H1 (cell line): ENCODE measurements around the gene BLOC1S1. TPM values are rescaled to one million over a fixed set of nuclear protein-coding genes. Genes with fewer than 3 reads are reported as not detected.

Source experiments
- CTCF ChIA-PET: fragments of 300-600 bp; sonication (Branson Sonifier 250); formaldehyde crosslinking; loops from one replicate; lab custom pipeline; 2021; ENCODE audit not compliant: partially characterized antibody; lab: Charles Lee
- POLR2A ChIA-PET: fragments of 300-600 bp; sonication (Branson Sonifier 250); formaldehyde crosslinking; loops from one replicate; lab custom pipeline; 2021; ENCODE audit warnings: inconsistent platforms; ENCODE audit not compliant: partially characterized antibody; lab: Charles Lee
- DNase-seq, 2 experiments: peaks; one replicate each; pipeline versions ENCODE4 v3.0.0 to v3.0.0-alpha.2; 2010 to 2022; ENCODE audit warnings: low spot score in 2 of 2, low read depth in 1 of 2, mixed read lengths in 1 of 2
- FAIRE-seq: peaks from 2 replicates; lab custom pipeline; 2011; peaks lifted over from hg19 to GRCh38; lab: Jason Lieb, UNC
- H2AFZ ChIP-seq: 2 replicates; pipeline ENCODE4 v1.8.1; 2012; ENCODE audit warnings: low read length, inconsistent platforms
- H2AK5ac ChIP-seq: 2 replicates; pipeline ENCODE4 v1.6.1; 2013; ENCODE audit warnings: low read depth, low read length
- H2BK120ac ChIP-seq: replicated peaks from 2 replicates; pipeline ENCODE3; 2013; ENCODE audit warnings: low read depth, low read length, inconsistent platforms
- H2BK12ac ChIP-seq: 2 replicates; pipeline ENCODE4 v1.6.1; 2013; ENCODE audit warnings: low read depth, low read length
- H2BK15ac ChIP-seq: 2 replicates; pipeline ENCODE4 v1.6.1; 2013; ENCODE audit warnings: low read length
- H2BK20ac ChIP-seq: 2 replicates; pipeline ENCODE4 v1.6.1; 2013; ENCODE audit warnings: low read length
- H2BK5ac ChIP-seq: 2 replicates; pipeline ENCODE4 v1.6.1; 2013; ENCODE audit warnings: low read depth, low read length
- H3K14ac ChIP-seq: 2 replicates; pipeline ENCODE4 v1.6.1; 2013; ENCODE audit warnings: inconsistent platforms; ENCODE audit not compliant: insufficient read length
- H3K18ac ChIP-seq: 2 replicates; pipeline ENCODE4 v1.6.1; 2013; ENCODE audit warnings: low read length; ENCODE audit errors: extremely low read depth
- H3K23ac ChIP-seq: 2 replicates; pipeline ENCODE4 v1.6.1; 2013; ENCODE audit warnings: inconsistent platforms; ENCODE audit not compliant: insufficient read length
- H3K23me2 ChIP-seq: 2 replicates; pipeline ENCODE4 v1.6.1; 2013; ENCODE audit warnings: low read depth, low read length
- H3K27ac ChIP-seq: 2 replicates; pipeline ENCODE4 v1.6.1; 2011; ENCODE audit warnings: low read depth, low read length, inconsistent platforms
- H3K27me3 ChIP-seq, 4 experiments: replicated peaks in 1 of 4; 1 replicate in 1 of 4; 2 replicates in 3 of 4; pipeline versions ENCODE4 v1.6.1 to v1.8.1; 2011 to 2013; ENCODE audit warnings: low read length in 3 of 4, mild to moderate bottlenecking in 3 of 4, inconsistent platforms in 2 of 4, mixed read lengths in 2 of 4, moderate library complexity in 1 of 4; ENCODE audit not compliant: control insufficient read depth in 3 of 4, insufficient read depth in 3 of 4; ENCODE audit errors: extremely low read depth in 1 of 4
- H3K36me3 ChIP-seq, 4 experiments: 2 replicates each; pipeline versions ENCODE4 v1.6.1 to v1.8.1; 2011 to 2013; ENCODE audit warnings: mild to moderate bottlenecking in 4 of 4, low read length in 3 of 4, moderate library complexity in 2 of 4, control low read depth in 1 of 4, inconsistent platforms in 1 of 4; ENCODE audit not compliant: insufficient read depth in 4 of 4, control insufficient read depth in 2 of 4
- H3K4ac ChIP-seq: replicated peaks from 2 replicates; pipeline ENCODE3; 2013; ENCODE audit warnings: low read length, low read depth, mixed read lengths, inconsistent platforms; ENCODE audit not compliant: insufficient read length
- H3K4me1 ChIP-seq, 4 experiments: replicated peaks in 1 of 4; 1 replicate in 1 of 4; 2 replicates in 3 of 4; pipeline versions ENCODE4 v1.6.1 to v1.8.1; 2011 to 2013; ENCODE audit warnings: low read length in 3 of 4, inconsistent platforms in 2 of 4, mixed read lengths in 1 of 4; ENCODE audit not compliant: insufficient read depth in 4 of 4, control insufficient read depth in 3 of 4
- H3K4me2 ChIP-seq, 2 experiments: 2 replicates each; pipeline versions ENCODE4 v1.6.1 to v1.8.1; 2011 to 2013; ENCODE audit warnings: low read depth in 2 of 2, low read length in 2 of 2, control low read depth in 1 of 2, inconsistent platforms in 1 of 2, mild to moderate bottlenecking in 1 of 2; ENCODE audit not compliant: insufficient read depth in 1 of 2
- H3K4me3 ChIP-seq, 4 experiments: fragments of 200-600, 300-600 bp in 1 of 4; sonication (generic), shearing (Covaris generic), sonication (Bioruptor Twin) in 1 of 4; 2 replicates each; pipeline versions ENCODE4 v1.5.1 to v1.8.1; 2011 to 2016; ENCODE audit warnings: low read length in 4 of 4, low read depth in 3 of 4, control low read depth in 2 of 4, inconsistent platforms in 2 of 4, mild to moderate bottlenecking in 2 of 4, mixed read lengths in 1 of 4, moderate library complexity in 1 of 4; ENCODE audit not compliant: insufficient read depth in 2 of 4; ENCODE audit errors: extremely low read depth in 1 of 4
- H3K56ac ChIP-seq: replicated peaks from 2 replicates; pipeline ENCODE3; 2013; ENCODE audit warnings: low read depth, mild to moderate bottlenecking, mixed read lengths, low read length, inconsistent platforms; ENCODE audit not compliant: insufficient read length
- H3K79me1 ChIP-seq: 2 replicates; pipeline ENCODE4 v1.6.1; 2013; ENCODE audit warnings: low read depth, low read length, control low read depth
- H3K79me2 ChIP-seq, 2 experiments: 2 replicates each; pipeline versions ENCODE4 v1.6.1 to v1.8.1; 2012 to 2013; ENCODE audit warnings: low read length in 2 of 2, mild to moderate bottlenecking in 2 of 2, inconsistent platforms in 1 of 2; ENCODE audit not compliant: insufficient read depth in 2 of 2, control insufficient read depth in 1 of 2
- H3K9ac ChIP-seq, 4 experiments: replicated peaks in 1 of 4; 1 replicate in 1 of 4; 2 replicates in 3 of 4; pipeline versions ENCODE4 v1.6.1 to v1.8.1; 2011 to 2013; ENCODE audit warnings: low read depth in 3 of 4, low read length in 3 of 4, control low read depth in 2 of 4, mild to moderate bottlenecking in 2 of 4, moderate library complexity in 2 of 4, inconsistent platforms in 1 of 4; ENCODE audit errors: extremely low read depth in 1 of 4
- H3K9me3 ChIP-seq, 2 experiments: 2 replicates each; pipeline versions ENCODE4 v1.6.1 to v1.8.1; 2012 to 2013; ENCODE audit warnings: mild to moderate bottlenecking in 2 of 2, moderate library complexity in 2 of 2, control low read depth in 1 of 2, inconsistent platforms in 1 of 2, low read depth in 1 of 2, low read length in 1 of 2, mixed read lengths in 1 of 2; ENCODE audit not compliant: insufficient read depth in 2 of 2
- H4K20me1 ChIP-seq, 2 experiments: replicated peaks in 1 of 2; 2 replicates each; pipeline versions ENCODE3 to v1.8.1; 2011 to 2013; ENCODE audit warnings: inconsistent platforms in 2 of 2, low read length in 2 of 2, mild to moderate bottlenecking in 1 of 2; ENCODE audit not compliant: insufficient read depth in 2 of 2, control insufficient read depth in 1 of 2
- H4K5ac ChIP-seq: 2 replicates; pipeline ENCODE4 v1.6.1; 2013; ENCODE audit warnings: low read length, low read depth, mixed read lengths, inconsistent platforms; ENCODE audit not compliant: insufficient read length
- H4K8ac ChIP-seq: 2 replicates; pipeline ENCODE4 v1.8.0; 2013; ENCODE audit warnings: mild to moderate bottlenecking, moderate library complexity, low read length, inconsistent platforms; ENCODE audit not compliant: insufficient read depth; ENCODE audit errors: extremely low read depth
- H4K91ac ChIP-seq: replicated peaks from 2 replicates; pipeline ENCODE3; 2013; ENCODE audit warnings: low read length, mixed read lengths, inconsistent platforms; ENCODE audit not compliant: insufficient read length
- polyA plus RNA-seq, 7 experiments: library from polyadenylated mRNA; depleted of rRNA in 3 of 7; stranded (reverse) in 5 of 7; unstranded in 2 of 7; fragments of >200 nt in 5 of 7; fragments of 200-250 nt in 2 of 7; gene quantifications; 1 replicate in 5 of 7; 2 replicates in 1 of 7; 4 replicates in 1 of 7; pipeline versions ENCODE4 v1.2.1 to v1.2.3, GENCODE V29; 2011 to 2013; ENCODE audit warnings: missing spikeins in 2 of 7, mixed read lengths in 2 of 7
- total RNA-seq: library from RNA; stranded (reverse); fragmentation: NEBNext Ultra II Directional; extraction: Animal tissue kit (Norgen Biotek cat#: 25700); gene quantifications from 2 replicates; pipeline ENCODE4 v1.2.1, GENCODE V29; 2021
- TF ChIP-seq, protein P1 (sequence below): IDR thresholded peaks from 2 replicates; pipeline ENCODE4 v1.6.1; 2011; ENCODE audit warnings: low read depth, mild to moderate bottlenecking, low read length; ENCODE audit not compliant: insufficient read depth

BLOC1S1 gene
- total and polyA plus RNA-seq, 2 of the 8 experiments (the other 6 are each of a cell fraction or from before 2014, with no cell fraction given): 91.1 to 185 TPM

GRCh38 chr12:55687746-55688145 is 28.1 kb upstream of the BLOC1S1 start:
- no peaks in the 10 kb centered on the region for H3K27me3 ChIP-seq
- H3K14ac ChIP-seq: no peak overlapping the region
- TF ChIP-seq, protein P1, sequence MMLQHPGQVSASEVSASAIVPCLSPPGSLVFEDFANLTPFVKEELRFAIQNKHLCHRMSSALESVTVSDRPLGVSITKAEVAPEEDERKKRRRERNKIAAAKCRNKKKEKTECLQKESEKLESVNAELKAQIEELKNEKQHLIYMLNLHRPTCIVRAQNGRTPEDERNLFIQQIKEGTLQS: no peak
- H3K23ac ChIP-seq: no peak overlapping the region
- no peak overlapping the region for H3K56ac ChIP-seq
- no peak overlapping the region for H4K91ac ChIP-seq
- H3K9ac ChIP-seq: no peak overlapping the region
- no peak overlapping the region for H2AK5ac ChIP-seq
- POLR2A ChIA-PET: interaction anchor here (0.8 kb wide), 1 partner anchor 287 kb away, joined by 3 read pairs; no protein-coding TSS in a partner anchor
- H3K4me3 ChIP-seq: no peak overlapping the region
- no peak overlapping the region for H2BK20ac ChIP-seq
- H3K23me2 ChIP-seq: no peaks in the 10 kb centered on the region
- no peak overlapping the region for H2BK5ac ChIP-seq
- H3K4me1 ChIP-seq: no peaks in the 10 kb centered on the region
- H2AFZ ChIP-seq: no peak overlapping the region
- H3K4me2 ChIP-seq: no peak overlapping the region
- no peak overlapping the region for H2BK120ac ChIP-seq
- no peaks in the 10 kb centered on the region for H3K9me3 ChIP-seq
- H3K36me3 ChIP-seq: peaks cover 0 to 28% (median 8%) of the 10 kb centered on the region in 4 experiments; a peak in 5 of 8 replicates
- no peak overlapping the region for H2BK15ac ChIP-seq
- no peaks in the 10 kb centered on the region for H3K79me2 ChIP-seq
- no peak overlapping the region for H2BK12ac ChIP-seq
- no peak overlapping the region for H3K4ac ChIP-seq
- H4K5ac ChIP-seq: no peak overlapping the region
- H3K79me1 ChIP-seq: no peaks in the 10 kb centered on the region
- CTCF ChIA-PET: interaction anchor here (0.5 to 4.1 kb wide), 4 partner anchors 12 to 287 kb away, joined by 4 to 20 read pairs (median 6); partner anchors contain the start of gene ITGA7
- no peak overlapping the region for H3K27ac ChIP-seq
- no peak for FAIRE-seq
- H4K20me1 ChIP-seq: peaks cover 0 to 2% of the 10 kb centered on the region in 2 experiments
- no peak overlapping the region for H4K8ac ChIP-seq
- no peak for DNase-seq
- H3K18ac ChIP-seq: no peak overlapping the region
